Ishikawa (cell line): ENCODE data around the gene CDC45.

Experiments used
- CEBPB ChIP-seq: IDR thresholded peaks from 2 replicates; pipeline ENCODE4 v1.6.1; 2012
- CREB1 ChIP-seq: IDR thresholded peaks from 2 replicates; pipeline ENCODE4 v1.6.1; 2012; ENCODE audit warnings: low read depth
- EP300 ChIP-seq: IDR thresholded peaks from 2 replicates; pipeline ENCODE4 v1.6.1; 2012; ENCODE audit warnings: borderline replicate concordance
- FOXM1 ChIP-seq: IDR thresholded peaks from 2 replicates; pipeline ENCODE4 v1.6.1; 2012; ENCODE audit warnings: low read depth, borderline replicate concordance
- NFIC ChIP-seq: IDR thresholded peaks from 2 replicates; pipeline ENCODE4 v1.6.1; 2012
- RAD21 ChIP-seq: IDR thresholded peaks from 2 replicates; pipeline ENCODE4 v1.6.1; 2012; ENCODE audit warnings: low read depth
- TAF1 ChIP-seq: IDR thresholded peaks from 2 replicates; pipeline ENCODE4 v1.6.1; 2012; ENCODE audit warnings: low read depth, mild to moderate bottlenecking
- TCF12 ChIP-seq: IDR thresholded peaks from 2 replicates; pipeline ENCODE4 v1.6.1; 2012; ENCODE audit warnings: low read depth
- TEAD4 ChIP-seq: IDR thresholded peaks from 2 replicates; pipeline ENCODE4 v1.6.1; 2012
- YY1 ChIP-seq: IDR thresholded peaks from 2 replicates; pipeline ENCODE4 v1.6.1; 2012; ENCODE audit warnings: low read depth
- TF ChIP-seq, protein P1 (sequence below): IDR thresholded peaks from 2 replicates; pipeline ENCODE4 v1.6.1; 2012
- TF ChIP-seq, protein P2 (sequence below): IDR thresholded peaks from 2 replicates; pipeline ENCODE4 v1.6.1; 2012

DNA sequence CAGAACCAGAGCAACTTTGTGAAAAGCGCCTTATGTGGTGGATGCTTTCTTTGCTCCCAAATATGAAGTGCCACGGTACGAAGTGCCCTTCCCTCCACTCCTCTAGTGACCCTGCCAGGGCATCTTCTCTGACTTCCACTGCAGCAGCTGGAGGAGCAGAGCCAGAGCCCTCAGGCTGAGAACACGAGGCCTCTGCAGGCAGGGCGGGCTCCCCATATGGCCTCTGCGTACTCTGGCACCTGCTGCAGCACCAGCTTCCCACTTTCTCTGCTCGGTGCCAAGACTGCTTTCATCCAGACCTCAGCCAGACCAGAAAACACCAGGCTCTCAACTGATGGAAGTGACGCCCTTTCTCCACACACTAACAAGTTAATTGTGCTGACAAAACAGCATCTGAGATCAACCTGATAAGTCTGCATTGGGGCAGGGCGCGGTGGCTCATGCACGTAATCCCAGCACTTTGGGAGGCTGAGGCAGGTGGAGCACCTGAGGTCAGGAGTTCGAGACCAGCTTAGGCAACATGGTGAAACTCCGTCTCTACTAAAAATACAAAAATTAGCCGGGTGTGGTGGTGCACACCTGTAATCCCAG lies 13.5 kb upstream of the CDC45 start:
- TF ChIP-seq, protein P1, sequence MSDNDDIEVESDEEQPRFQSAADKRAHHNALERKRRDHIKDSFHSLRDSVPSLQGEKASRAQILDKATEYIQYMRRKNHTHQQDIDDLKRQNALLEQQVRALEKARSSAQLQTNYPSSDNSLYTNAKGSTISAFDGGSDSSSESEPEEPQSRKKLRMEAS = no peak
- TF ChIP-seq NFIC = no peak
- no peak for TF ChIP-seq TCF12
- TF ChIP-seq RAD21 = no peak
- TF ChIP-seq YY1 = no peak
- no peak for TF ChIP-seq EP300
- no peak for TF ChIP-seq CEBPB
- TF ChIP-seq, protein P2, sequence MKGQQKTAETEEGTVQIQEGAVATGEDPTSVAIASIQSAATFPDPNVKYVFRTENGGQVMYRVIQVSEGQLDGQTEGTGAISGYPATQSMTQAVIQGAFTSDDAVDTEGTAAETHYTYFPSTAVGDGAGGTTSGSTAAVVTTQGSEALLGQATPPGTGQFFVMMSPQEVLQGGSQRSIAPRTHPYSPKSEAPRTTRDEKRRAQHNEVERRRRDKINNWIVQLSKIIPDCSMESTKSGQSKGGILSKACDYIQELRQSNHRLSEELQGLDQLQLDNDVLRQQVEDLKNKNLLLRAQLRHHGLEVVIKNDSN = no peak
- TF ChIP-seq TAF1 = no peak
- TF ChIP-seq TEAD4 = no peak
- TF ChIP-seq CREB1 = no peak
- no peak for TF ChIP-seq FOXM1
